Testis (tissue), 3 donors: ENCODE data around the gene RPS27L. TPM values are rescaled to one million over a fixed set of nuclear protein-coding genes. Genes with fewer than 3 reads are reported as not detected.

Source experiments
- DNase-seq: peaks from one replicate; pipeline ENCODE4 v3.0.0-alpha.2; 2019
- H3K27ac ChIP-seq, 2 donors: fragments of 200-600 bp; sonication (generic); one replicate each; pipeline ENCODE4 v1.5.1; 2019
- H3K27me3 ChIP-seq: fragments of 200-600 bp; sonication (generic); one replicate; pipeline ENCODE4 v1.5.1; 2019
- H3K36me3 ChIP-seq: fragments of 200-600 bp; sonication (generic); one replicate; pipeline ENCODE4 v1.5.1; 2017; ENCODE audit warnings: low read depth; ENCODE audit errors: missing control alignments
- H3K4me1 ChIP-seq: fragments of 200-600 bp; sonication (generic); one replicate; pipeline ENCODE4 v1.5.1; 2019
- H3K4me3 ChIP-seq, 2 donors: fragments of 200-600 bp; sonication (generic); one replicate each; pipeline ENCODE4 v1.5.1; 2017 to 2019
- H3K9me3 ChIP-seq: fragments of 200-600 bp; sonication (generic); one replicate; pipeline ENCODE4 v1.5.1; 2017
- CTCF ChIP-seq, 3 experiments: fragments of 450-650 bp in 2 of 3; fragments of 200-600 bp in 1 of 3; sonication (generic) in 1 of 3; IDR thresholded peaks; one replicate each; pipeline ENCODE4 v1.5.1; 2016 to 2019; ENCODE audit warnings: antibody characterized with exemption in 3 of 3, mild to moderate bottlenecking in 2 of 3, moderate library complexity in 1 of 3
- POLR2A ChIP-seq: fragments of 450-650 bp; IDR thresholded peaks from one replicate; pipeline ENCODE4 v1.6.1; 2017; ENCODE audit warnings: antibody characterized with exemption, mild to moderate bottlenecking, moderate library complexity
- WGBS, 2 donors: methylation state at CpG; one replicate each; pipeline ENCODE4 v1.1.5; 2018; 5-methylcytosine and 5-hydroxymethylcytosine counted together
- intact Hi-C: fragments of 100-400 bp; cut with DNase I; formaldehyde crosslinking; loops from one replicate; pipeline ENCODE4 v1.15.1; 2023; ENCODE audit warnings: low total_unique reads
- polyA plus RNA-seq: library from polyadenylated mRNA; stranded (reverse); fragments of 350-450 nt; fragmentation: Illumina TruSeq; extraction: RNeasy Lipid Tissue Mini Kit (QIAGEN cat#74804); gene quantifications from one replicate; pipeline ENCODE4 v1.2.3, GENCODE V29; 2014; ENCODE audit warnings: low read depth, low replicate concordance; ENCODE audit not compliant: insufficient read depth
- total RNA-seq, 2 donors: library from RNA; depleted of rRNA; stranded (reverse); fragments of >200 nt; gene quantifications; one replicate each; pipeline ENCODE4 v1.2.3, GENCODE V29; 2016

Gene RPS27L
- total and polyA plus RNA-seq, 3 donors from 2014 or later: 34.3 to 69.7 (median 46.6) TPM

GRCh38 chr15:63114465-63114864, 42.8 kb downstream of the RPS27L start:
- no peak overlapping the region for H3K27ac ChIP-seq
- 69 to 87% methylated on average over 2 of the region's 2 CpGs for WGBS, 2 donors
- no peaks in the 10 kb centered on the region for H3K36me3 ChIP-seq
- no peaks in the 10 kb centered on the region for H3K4me1 ChIP-seq
- H3K4me3 ChIP-seq: no peak overlapping the region
- H3K9me3 ChIP-seq: no peaks in the 10 kb centered on the region
- TF ChIP-seq POLR2A: no peak
- TF ChIP-seq CTCF (IDR thresholded peaks at IDR 0.05): no peak
- no peaks in the 10 kb centered on the region for H3K27me3 ChIP-seq
- intact Hi-C loops: no loop called here
- no peak for DNase-seq

GRCh38 chr15:63112871-63113270, 44.4 kb downstream of the RPS27L start:
- WGBS, 2 donors: 87 to 93% methylated on average over 3 of the region's 3 CpGs
- intact Hi-C loops: no loop called here
- Histone ChIP-seq H3K36me3 (no peaks in the 10 kb centered on the region), H3K9me3 (no peaks in the 10 kb centered on the region), H3K27ac (no peak overlapping the region), H3K4me1 (no peaks in the 10 kb centered on the region), H3K27me3 (no peaks in the 10 kb centered on the region), H3K4me3 (no peak overlapping the region)
- no peak for DNase-seq
- TF ChIP-seq CTCF (IDR thresholded peaks at IDR 0.05): no peak
- no peak for TF ChIP-seq POLR2A

GRCh38 chr15:63111481-63111880, 45.8 kb downstream of the RPS27L start:
- peaks cover 2% of the 10 kb centered on the region for H3K4me1 ChIP-seq
- no peak overlapping the region for H3K27ac ChIP-seq
- H3K9me3 ChIP-seq: no peaks in the 10 kb centered on the region
- no peak for DNase-seq
- intact Hi-C loops: no loop called here
- TF ChIP-seq POLR2A (no peak), CTCF (IDR thresholded peaks at IDR 0.05) (no peak)
- H3K36me3 ChIP-seq: no peaks in the 10 kb centered on the region
- H3K27me3 ChIP-seq: no peaks in the 10 kb centered on the region
- H3K4me3 ChIP-seq: no peak overlapping the region

- Histone ChIP-seq H3K9me3 (no peaks in the 10 kb centered on the region), H3K4me3 (no peak overlapping the region), H3K27me3 (no peaks in the 10 kb centered on the region), H3K4me1 (peaks cover 2% of the 10 kb centered on the region), H3K36me3 (no peaks in the 10 kb centered on the region), H3K27ac (no peak overlapping the region)
- no peak for DNase-seq
- intact Hi-C loops: no loop called here
- TF ChIP-seq POLR2A (no peak), CTCF (IDR thresholded peaks at IDR 0.05) (no peak)
- WGBS, 2 donors: 82 to 91% methylated on average over 3 of the region's 3 CpGs
Observed at GRCh38 chr15:63110428-63111026, 46.8 kb downstream of the RPS27L start.

GRCh38 chr15:63109920-63110319, 47.4 kb downstream of the RPS27L start:
- H3K27ac ChIP-seq: no peak overlapping the region
- DNase-seq: no peak
- H3K4me3 ChIP-seq: no peak overlapping the region
- peaks cover 2% of the 10 kb centered on the region for H3K4me1 ChIP-seq
- WGBS, 2 donors: 63 to 86% methylated on average over 2 of the region's 2 CpGs
- H3K9me3 ChIP-seq: no peaks in the 10 kb centered on the region
- H3K27me3 ChIP-seq: no peaks in the 10 kb centered on the region
- TF ChIP-seq CTCF (IDR thresholded peaks at IDR 0.05) (no peak), POLR2A (no peak)
- no peaks in the 10 kb centered on the region for H3K36me3 ChIP-seq
- intact Hi-C loops: no loop called here
